ENCODE measurements around the gene ARR3. TPM values are rescaled to one million over a fixed set of nuclear protein-coding genes. Genes with fewer than 3 reads are reported as not detected.
A peak's percentile ranks its signal among the peaks of the same experiment; 100 is the strongest.
"Not testable (repeated sequence)": the region's sequence is repeated elsewhere in the genome, so short reads cannot be mapped to it uniquely, and the experiment has no call there.

The ARR3 gene
- total RNA-seq, 1 donor from 2014 or later: not detected

DNA sequence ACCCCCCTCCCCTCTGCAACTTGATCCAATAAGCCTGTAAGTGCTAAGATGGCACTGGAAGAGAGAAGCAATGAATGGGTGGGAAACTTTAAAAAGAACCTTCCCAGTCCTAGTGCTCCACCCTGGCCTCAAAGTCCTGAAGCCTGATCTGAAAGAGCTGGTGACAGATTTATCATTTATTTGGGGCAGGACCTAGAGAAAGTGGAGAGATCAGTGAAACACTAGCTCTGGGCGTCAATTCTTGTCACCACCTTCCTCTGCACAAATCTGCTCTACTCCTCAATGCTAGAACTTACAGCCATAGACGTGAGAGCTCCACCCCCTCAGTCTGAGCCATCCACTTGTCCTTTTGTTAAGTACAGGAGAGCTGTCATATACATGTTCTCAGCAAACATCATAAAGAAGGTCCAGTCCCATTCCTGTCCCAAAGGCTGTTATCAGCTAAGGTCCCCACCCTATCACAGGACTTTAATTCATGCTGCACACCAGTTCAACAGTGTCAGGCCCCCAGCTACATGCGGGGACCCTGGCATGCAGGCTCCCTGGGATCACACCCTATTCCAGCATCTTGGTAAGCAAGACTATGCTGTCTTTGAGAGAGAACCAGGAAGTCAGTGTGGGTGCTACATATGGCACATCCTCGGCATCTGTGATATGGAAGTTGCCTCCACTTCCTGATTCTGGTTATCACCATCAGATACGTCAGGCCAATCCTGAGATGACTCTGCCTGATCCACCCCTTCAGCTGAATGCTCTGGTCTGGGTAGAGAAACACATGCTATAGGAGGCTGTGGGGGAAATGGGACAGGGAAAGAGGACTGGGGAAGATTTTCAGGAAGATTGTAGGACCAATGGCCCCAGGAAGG is 10.5 kb upstream of the ARR3 start:
- Mint-ChIP-seq H3K27me3 (ENCODE audit: low read depth) (no peaks in the 10 kb centered on the region), H3K27ac (ENCODE audit: unreplicated experiment) (no peak overlapping the region), H3K36me3 (ENCODE audit: low read depth) (no peaks in the 10 kb centered on the region), H3K4me3 (ENCODE audit: unreplicated experiment) (no peak overlapping the region), H3K4me1 (ENCODE audit: low read depth) (no peaks in the 10 kb centered on the region), H3K9me3 (ENCODE audit: low read depth) (peaks cover 26% of the 10 kb centered on the region)
- no peak for DNase-seq (ENCODE audit: low spot score)
- TF ChIP-seq, protein P1, sequence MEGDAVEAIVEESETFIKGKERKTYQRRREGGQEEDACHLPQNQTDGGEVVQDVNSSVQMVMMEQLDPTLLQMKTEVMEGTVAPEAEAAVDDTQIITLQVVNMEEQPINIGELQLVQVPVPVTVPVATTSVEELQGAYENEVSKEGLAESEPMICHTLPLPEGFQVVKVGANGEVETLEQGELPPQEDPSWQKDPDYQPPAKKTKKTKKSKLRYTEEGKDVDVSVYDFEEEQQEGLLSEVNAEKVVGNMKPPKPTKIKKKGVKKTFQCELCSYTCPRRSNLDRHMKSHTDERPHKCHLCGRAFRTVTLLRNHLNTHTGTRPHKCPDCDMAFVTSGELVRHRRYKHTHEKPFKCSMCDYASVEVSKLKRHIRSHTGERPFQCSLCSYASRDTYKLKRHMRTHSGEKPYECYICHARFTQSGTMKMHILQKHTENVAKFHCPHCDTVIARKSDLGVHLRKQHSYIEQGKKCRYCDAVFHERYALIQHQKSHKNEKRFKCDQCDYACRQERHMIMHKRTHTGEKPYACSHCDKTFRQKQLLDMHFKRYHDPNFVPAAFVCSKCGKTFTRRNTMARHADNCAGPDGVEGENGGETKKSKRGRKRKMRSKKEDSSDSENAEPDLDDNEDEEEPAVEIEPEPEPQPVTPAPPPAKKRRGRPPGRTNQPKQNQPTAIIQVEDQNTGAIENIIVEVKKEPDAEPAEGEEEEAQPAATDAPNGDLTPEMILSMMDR (IDR thresholded peaks at IDR 0.05): no peak

DNA sequence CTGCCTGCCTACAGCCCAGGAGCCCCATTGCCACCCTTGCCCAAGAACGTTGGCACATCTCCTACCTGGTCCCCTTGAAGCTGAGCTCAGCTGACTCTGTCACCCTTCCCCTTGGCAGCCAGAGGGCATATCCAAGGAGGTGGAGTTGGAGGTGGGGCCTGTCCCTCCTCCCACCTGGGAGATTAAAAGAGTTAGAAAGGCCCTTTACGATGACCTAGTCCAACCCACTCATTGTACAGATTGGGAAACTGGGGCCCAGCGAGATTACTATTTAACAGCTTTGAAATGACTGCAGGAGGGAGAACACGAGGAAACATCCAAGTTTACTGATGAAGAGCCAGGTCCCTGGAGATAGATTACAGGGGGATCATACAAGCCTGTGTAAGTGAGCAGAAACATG is 8.0 kb upstream of the ARR3 start, which contains the start of gene P2RY4:
P2RY4 (minus strand) TSS at position 101 of the 400 bp plus-strand sequence. CDS start 580 bp downstream, outside the sequence.
- TF ChIP-seq, protein P1 (IDR thresholded peaks at IDR 0.05): no peak
- Mint-ChIP-seq H3K27ac (ENCODE audit: unreplicated experiment) (no peak within 1 kb of the TSS), H3K4me1 (ENCODE audit: low read depth) (no peaks in the 10 kb centered on the region), H3K27me3 (ENCODE audit: low read depth) (no peaks in the 10 kb centered on the region), H3K9me3 (ENCODE audit: low read depth) (peaks cover 21% of the 10 kb centered on the region), H3K4me3 (ENCODE audit: unreplicated experiment) (no peak within 1 kb of the TSS), H3K36me3 (ENCODE audit: low read depth) (no peaks in the 10 kb centered on the region)
- no peak for DNase-seq (ENCODE audit: low spot score)

DNA sequence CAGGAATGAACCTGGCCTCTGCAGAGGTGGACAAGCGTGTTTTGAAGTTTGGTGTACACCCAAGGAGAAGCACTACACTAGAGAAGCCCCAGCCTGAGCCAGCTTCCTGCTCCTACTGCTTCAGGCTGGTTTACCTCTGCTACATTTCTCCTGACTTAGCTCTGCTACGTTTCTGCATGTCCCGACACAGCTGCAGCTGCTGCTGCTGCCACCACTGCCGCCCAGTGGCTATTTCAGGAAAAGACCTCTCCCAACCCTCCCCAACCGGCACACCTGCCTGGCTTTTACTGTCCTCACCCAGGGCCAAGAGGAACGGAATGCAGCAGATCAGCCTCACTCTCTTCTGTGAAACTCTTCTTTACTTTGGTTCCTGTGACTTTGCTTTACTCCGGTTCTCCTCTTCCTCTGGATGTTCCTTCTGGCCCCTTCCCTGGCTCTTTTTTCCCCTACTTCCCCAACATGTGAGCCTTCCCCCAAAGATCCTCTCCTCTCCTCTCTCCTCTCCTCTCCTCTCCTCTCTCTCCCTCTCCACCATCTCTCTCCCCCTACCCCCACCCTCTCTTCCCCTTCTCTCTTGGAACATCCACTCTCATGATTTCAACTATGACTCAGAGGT is 5.1 kb upstream of the ARR3 start:
- TF ChIP-seq, protein P1 (IDR thresholded peaks at IDR 0.05): peak; percentile 62
- Mint-ChIP-seq H3K9me3 (ENCODE audit: low read depth) (peaks cover 29% of the 10 kb centered on the region), H3K27me3 (ENCODE audit: low read depth) (no peaks in the 10 kb centered on the region), H3K36me3 (ENCODE audit: low read depth) (no peaks in the 10 kb centered on the region), H3K4me1 (ENCODE audit: low read depth) (no peaks in the 10 kb centered on the region), H3K27ac (ENCODE audit: unreplicated experiment) (no peak overlapping the region), H3K4me3 (ENCODE audit: unreplicated experiment) (no peak overlapping the region)
- DNase-seq (ENCODE audit: low spot score): no peak

DNA sequence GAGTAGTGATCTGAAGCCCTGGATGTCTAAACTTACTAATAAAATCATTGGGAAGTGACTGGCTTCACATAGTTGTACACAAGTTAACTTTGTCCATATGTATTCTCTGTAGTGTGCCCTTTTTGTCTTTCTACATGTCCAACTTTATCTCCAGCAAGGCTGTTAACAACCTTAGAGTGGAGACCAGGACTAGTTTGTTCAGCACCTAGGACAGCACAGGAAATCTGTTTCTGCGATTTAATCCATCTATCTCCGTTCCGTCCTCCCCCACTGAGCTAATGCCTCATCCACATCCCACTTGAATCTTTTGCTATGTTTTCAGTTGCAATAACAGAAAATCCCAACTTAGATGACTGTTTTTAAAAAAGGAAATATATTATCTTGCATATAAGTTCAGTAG is 3.4 kb upstream of the ARR3 start:
- no peaks in the 10 kb centered on the region for H3K4me1 Mint-ChIP-seq (ENCODE audit: low read depth)
- no peak overlapping the region for H3K4me3 Mint-ChIP-seq (ENCODE audit: unreplicated experiment)
- H3K27ac Mint-ChIP-seq (ENCODE audit: unreplicated experiment): no peak overlapping the region
- H3K27me3 Mint-ChIP-seq (ENCODE audit: low read depth): no peaks in the 10 kb centered on the region
- no peak for DNase-seq (ENCODE audit: low spot score)
- H3K36me3 Mint-ChIP-seq (ENCODE audit: low read depth): no peaks in the 10 kb centered on the region
- peaks cover 35% of the 10 kb centered on the region for H3K9me3 Mint-ChIP-seq (ENCODE audit: low read depth)
- TF ChIP-seq, protein P1 (IDR thresholded peaks at IDR 0.05): no peak

DNA sequence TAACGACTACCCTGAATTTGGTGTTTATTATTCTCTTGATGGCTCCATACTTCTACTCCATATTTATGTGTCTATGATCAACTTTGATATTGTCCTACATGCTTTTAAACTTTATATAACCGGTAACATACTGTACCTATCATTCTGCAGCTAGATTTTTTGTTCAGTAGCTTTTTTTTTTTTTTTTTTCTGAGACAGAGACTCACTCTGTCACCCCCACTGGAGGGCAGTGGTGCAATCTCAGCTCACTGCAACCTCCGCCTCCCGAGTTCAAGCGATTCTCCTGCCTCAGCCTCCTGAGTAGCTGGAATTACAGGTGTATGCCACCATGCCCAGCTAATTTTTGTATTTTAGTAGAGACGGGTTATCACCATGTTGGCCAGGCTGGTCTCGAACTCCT is 5.9 kb downstream of the ARR3 start:
- not testable (repeated sequence) for H3K27ac Mint-ChIP-seq (ENCODE audit: unreplicated experiment); H3K4me3 Mint-ChIP-seq (ENCODE audit: unreplicated experiment); DNase-seq (ENCODE audit: low spot score); H3K27me3 Mint-ChIP-seq (ENCODE audit: low read depth); H3K36me3 Mint-ChIP-seq (ENCODE audit: low read depth); H3K9me3 Mint-ChIP-seq (ENCODE audit: low read depth); H3K4me1 Mint-ChIP-seq (ENCODE audit: low read depth)

Measured in chondrocyte (in vitro differentiated cells).